Measurements from ENCODE around the gene PKD1.
A peak's percentile ranks its signal among the peaks of the same experiment; 100 is the strongest.

PKD1 gene

GRCh38 chr16:2167068-2167638, 31.5 kb upstream of the PKD1 start:
- DNase-seq: no peak

GRCh38 chr16:2166263-2167067, 30.8 kb upstream of the PKD1 start:
- no peak for DNase-seq

- DNase-seq: no peak
Measured at GRCh38 chr16:2165861-2166260, 30.2 kb upstream of the PKD1 start.

GRCh38 chr16:2163211-2163881, 27.6 kb upstream of the PKD1 start:
- DNase-seq: no peak

GRCh38 chr16:2162676-2163118, 27.0 kb upstream of the PKD1 start:
- DNase-seq: no peak

GRCh38 chr16:2161911-2162310, 26.2 kb upstream of the PKD1 start:
- DNase-seq: no peak

GRCh38 chr16:2160915-2161551, 25.3 kb upstream of the PKD1 start:
- no peak for DNase-seq

- DNase-seq: no peak
Measured at GRCh38 chr16:2159175-2159838, 23.6 kb upstream of the PKD1 start.

GRCh38 chr16:2158262-2158638, 22.6 kb upstream of the PKD1 start:
- DNase-seq: no peak

GRCh38 chr16:2157480-2158261, 22.0 kb upstream of the PKD1 start:
- DNase-seq: no peak

- DNase-seq: no peak
Measured at GRCh38 chr16:2156849-2157224, 21.1 kb upstream of the PKD1 start.

GRCh38 chr16:2155977-2156848, 20.5 kb upstream of the PKD1 start:
- DNase-seq: peak; percentile 41

GRCh38 chr16:2155091-2155950, 19.6 kb upstream of the PKD1 start, which contains the start of gene TRAF7:
TSS of gene TRAF7 (plus strand) at chr16:2155782. CDS start at chr16:2163921, 8,139 bp downstream.
- peak; percentile 97 for DNase-seq

- peak; percentile 67 for DNase-seq
Measured at GRCh38 chr16:2154533-2155090, 18.9 kb upstream of the PKD1 start.

- peak; percentile 58 for DNase-seq
Measured at GRCh38 chr16:2152695-2153506, 17.2 kb upstream of the PKD1 start.

- peak; percentile 59 for DNase-seq
Measured at GRCh38 chr16:2151188-2152091, 15.7 kb upstream of the PKD1 start.

GRCh38 chr16:2150418-2151187, 14.9 kb upstream of the PKD1 start:
- peak; percentile 67 for DNase-seq

All from stimulated activated CD8-positive, alpha-beta memory T cell treated with anti-CD3 and anti-CD28 coated beads, Interleukin-4, amount 100 ng/mL, for 48 hours (primary cell).